ENCODE measurements around the gene SQOR. TPM values are rescaled to one million over a fixed set of nuclear protein-coding genes. Genes with fewer than 3 reads are reported as not detected.

Gene SQOR
- total RNA-seq, 1 experiment from 2014 or later, result 17.6 TPM

GRCh38 chr15:45728641-45729040, 93.8 kb downstream of the SQOR start:
- Histone ChIP-seq H3K27me3 (ENCODE audit: insufficient read depth, low read length) (peaks cover 58% of the 10 kb centered on the region), H3K9me2 (ENCODE audit: insufficient read depth) (no peaks in the 10 kb centered on the region), H3K4me2 (ENCODE audit: low read length) (no peak overlapping the region), H3K36me3 (ENCODE audit: control insufficient read depth in 1 of 2, insufficient read depth in 2 of 2, low read length in 2 of 2) (no peaks in the 10 kb centered on the region), H3K4me1 (ENCODE audit: control insufficient read depth in 1 of 2, insufficient read depth in 2 of 2, low read length in 2 of 2) (no peaks in the 10 kb centered on the region), H3K79me2 (ENCODE audit: insufficient read depth, low read length) (no peaks in the 10 kb centered on the region), H3K4me3 (replicated peaks in 1 of 2; ENCODE audit: low read depth in 1 of 2, low read length in 2 of 2) (no peak overlapping the region), H3K9me3 (ENCODE audit: control insufficient read depth in 1 of 2, insufficient read depth in 1 of 2, low read depth in 1 of 2, low read length in 2 of 2) (no peaks in the 10 kb centered on the region), H4K20me1 (ENCODE audit: insufficient read depth) (no peaks in the 10 kb centered on the region), H3K27ac (ENCODE audit: low read depth, low read length) (no peak overlapping the region), H2AFZ (ENCODE audit: low read depth, low read length, poor library complexity, severe bottlenecking) (no peak overlapping the region), H3K9ac (ENCODE audit: low read length) (no peak overlapping the region)
- ChIA-PET CTCF (interaction anchor here (1.8 kb wide), 1 partner anchor 14 kb away, joined by 4 read pairs; no protein-coding TSS in a partner anchor), RAD21 (ENCODE audit: low non-redundant PET in 1 of 2, low total read pairs in 2 of 2, uncharacterized antibody in 2 of 2, unreplicated experiment in 2 of 2) (no interaction called here), POLR2A (no interaction called here)
- DNase-seq (ENCODE audit: low read depth, low spot score), result no peak
- TF ChIP-seq SP1 (IDR thresholded peaks at IDR 0.05; ENCODE audit: low read depth) (no peak), ELF1 (IDR thresholded peaks at IDR 0.05; ENCODE audit: borderline replicate concordance, low read depth) (no peak), CBX3 (IDR thresholded peaks at IDR 0.05; ENCODE audit: low read depth) (no peak), SIN3A (IDR thresholded peaks at IDR 0.05; ENCODE audit: low read depth) (no peak), ZFX (IDR thresholded peaks at IDR 0.05) (no peak), SRF (IDR thresholded peaks at IDR 0.05; ENCODE audit: low read depth) (no peak), MAX (IDR thresholded peaks at IDR 0.05) (no peak), ZNF274 (IDR thresholded peaks at IDR 0.05; ENCODE audit: low read depth, low read length) (no peak), ZBTB33 (IDR thresholded peaks at IDR 0.05; ENCODE audit: extremely low read depth, insufficient replicate concordance, low read length) (no peak), ATF3 (IDR thresholded peaks at IDR 0.05) (no peak), RAD21 (IDR thresholded peaks at IDR 0.05; ENCODE audit: low read depth) (no peak), JUND (IDR thresholded peaks at IDR 0.05) (no peak), POLR2AphosphoS5 (IDR thresholded peaks at IDR 0.05; ENCODE audit: low read depth, low read length) (no peak), POLR2A (IDR thresholded peaks at IDR 0.05; ENCODE audit: borderline replicate concordance, extremely low read depth, insufficient read depth, insufficient read length) (no peak), EZH2 (IDR thresholded peaks at IDR 0.05) (no peak), CEBPB (IDR thresholded peaks at IDR 0.05; ENCODE audit: low read depth) (no peak)
- BruUV-seq (replicated peaks), result no TSS peak
- intact Hi-C loops (cut with micrococcal nuclease), result no loop called here
- no peak for ATAC-seq
